A172 (cell line): ENCODE results near the gene ANTKMT. TPM values are rescaled to one million over a fixed set of nuclear protein-coding genes. Genes with fewer than 3 reads are reported as not detected.
"Not testable (repeated sequence)": the region's sequence is repeated elsewhere in the genome, so short reads cannot be mapped to it uniquely, and the experiment has no call there.

Experiments used
- DNase-seq: peaks from one replicate; pipeline ENCODE4 v3.0.0-alpha.2; 2015; ENCODE audit warnings: low spot score
- total RNA-seq: library from RNA; depleted of rRNA; stranded (reverse); fragments of >200 nt; shearing (Covaris generic); gene quantifications from 2 replicates; pipeline ENCODE4 v1.2.3, GENCODE V29; 2014

Gene ANTKMT
- total RNA-seq, 1 experiment from 2014 or later: 94.2 TPM

GRCh38 chr16:680967-681745, 39.8 kb upstream of the ANTKMT start:
- peak; percentile 30 for DNase-seq

DNA sequence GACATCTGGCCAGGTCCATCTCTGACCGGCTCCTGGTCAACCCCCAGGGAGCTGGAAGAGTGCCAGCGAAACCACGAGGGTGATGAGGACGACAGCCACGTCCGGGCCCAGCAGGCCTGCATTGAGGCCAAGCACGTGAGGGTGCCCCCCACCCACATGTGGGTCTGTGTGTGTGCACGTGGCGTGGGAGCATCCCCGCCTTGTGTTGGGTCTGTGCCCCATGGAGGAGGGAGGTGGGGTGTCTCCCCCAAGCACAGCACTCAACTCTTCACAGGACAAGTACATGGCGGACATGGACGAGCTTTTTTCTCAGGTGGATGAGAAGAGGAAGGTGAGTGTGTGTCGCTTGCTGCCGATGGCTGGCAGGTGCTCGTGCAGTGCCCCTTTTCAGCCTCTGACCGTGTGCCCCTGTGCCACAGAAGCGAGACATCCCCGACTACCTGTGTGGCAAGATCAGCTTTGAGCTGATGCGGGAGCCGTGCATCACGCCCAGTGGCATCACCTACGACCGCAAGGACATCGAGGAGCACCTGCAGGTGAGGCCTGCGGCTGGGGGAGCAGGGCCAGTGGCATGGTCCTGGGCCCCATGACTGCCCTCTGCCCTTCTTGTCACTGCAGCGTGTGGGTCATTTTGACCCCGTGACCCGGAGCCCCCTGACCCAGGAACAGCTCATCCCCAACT, 39.1 kb upstream of the ANTKMT start:
- peak; percentile 65 for DNase-seq

- no peak for DNase-seq
Measured at GRCh38 chr16:682493-683395, 38.2 kb upstream of the ANTKMT start.

DNA sequence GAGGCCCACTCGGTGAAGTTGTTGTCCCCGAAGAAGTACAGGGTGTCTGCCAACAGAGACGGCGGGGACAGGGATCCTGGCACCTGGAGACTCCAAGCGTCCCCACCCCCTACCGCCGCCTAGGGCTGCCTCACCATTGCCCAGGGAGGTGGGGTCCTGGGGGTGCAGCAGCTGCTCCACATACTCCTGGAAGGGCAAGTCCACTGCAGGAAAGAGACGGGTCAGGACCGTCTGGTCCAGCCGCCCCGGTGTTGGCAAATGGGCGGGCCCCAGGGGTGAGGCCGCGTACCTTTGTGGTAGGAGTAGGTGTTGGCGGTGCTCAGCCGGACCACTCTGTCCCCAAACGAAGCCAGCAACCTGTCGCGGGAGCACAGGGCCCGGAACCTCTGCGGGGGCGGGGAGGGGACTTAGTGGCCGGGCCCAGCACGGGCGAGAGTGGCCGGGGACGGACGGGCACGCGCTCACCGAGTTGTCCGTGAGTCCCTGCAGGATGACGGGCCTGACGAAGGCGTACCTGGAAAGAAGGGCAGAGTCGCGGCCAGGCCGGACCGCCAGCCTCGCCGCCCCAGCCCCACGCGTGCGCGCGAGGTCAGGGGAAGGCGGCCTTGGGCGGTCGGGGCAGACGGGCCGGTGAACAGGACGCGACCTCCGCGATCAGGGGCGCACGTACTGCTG, 37.4 kb upstream of the ANTKMT start:
- no peak for DNase-seq

GRCh38 chr16:684071-684794, 36.7 kb upstream of the ANTKMT start, which contains the start of gene JMJD8:
Gene JMJD8, minus strand, starts transcription at chr16:684334. Its CDS starts 15 bp downstream, at chr16:684319.
- DNase-seq: no peak

GRCh38 chr16:684961-685696, 35.8 kb upstream of the ANTKMT start:
- no peak for DNase-seq

GRCh38 chr16:685967-686366, 35.0 kb upstream of the ANTKMT start:
- DNase-seq: peak; percentile 73

DNA sequence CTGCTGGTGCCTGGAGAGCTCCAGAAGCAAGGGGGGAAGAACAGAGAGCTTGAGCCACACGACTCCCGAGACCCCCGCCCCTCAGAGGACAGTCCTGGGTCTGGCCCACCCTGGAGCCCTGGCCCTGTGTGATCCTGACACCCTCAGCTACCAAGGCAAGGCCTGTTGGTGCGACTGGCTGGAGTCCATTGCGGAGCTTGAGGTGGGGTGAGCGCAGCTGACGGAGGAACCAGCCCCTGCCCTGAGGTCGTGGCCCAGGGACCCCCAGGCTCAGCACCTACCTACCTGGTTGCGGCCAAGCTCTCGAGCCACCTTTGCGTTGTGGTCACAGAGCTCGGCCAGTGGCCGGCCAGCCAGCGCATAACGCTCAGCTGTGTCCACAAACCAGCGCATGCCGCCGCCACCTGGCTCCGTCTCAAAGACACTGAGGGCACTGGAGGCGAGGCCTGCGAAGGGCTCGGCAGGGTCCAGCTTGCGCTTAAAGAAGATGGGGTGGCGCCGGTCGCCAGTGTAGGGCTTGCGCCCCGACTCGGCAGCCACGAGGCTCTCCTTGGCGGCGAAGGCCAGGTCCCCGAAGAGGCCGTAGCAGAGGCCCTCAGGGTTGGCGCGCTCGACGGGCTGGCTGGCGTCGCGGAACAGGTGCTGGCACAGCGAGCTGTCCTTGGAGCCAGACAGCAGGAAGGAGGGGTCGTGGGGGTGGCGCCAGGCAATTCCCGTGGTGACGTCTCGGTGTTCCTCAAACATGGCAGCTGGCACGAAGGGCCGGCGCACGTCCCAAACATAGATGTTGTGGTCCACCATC, 34.3 kb upstream of the ANTKMT start:
- DNase-seq: no peak

DNA sequence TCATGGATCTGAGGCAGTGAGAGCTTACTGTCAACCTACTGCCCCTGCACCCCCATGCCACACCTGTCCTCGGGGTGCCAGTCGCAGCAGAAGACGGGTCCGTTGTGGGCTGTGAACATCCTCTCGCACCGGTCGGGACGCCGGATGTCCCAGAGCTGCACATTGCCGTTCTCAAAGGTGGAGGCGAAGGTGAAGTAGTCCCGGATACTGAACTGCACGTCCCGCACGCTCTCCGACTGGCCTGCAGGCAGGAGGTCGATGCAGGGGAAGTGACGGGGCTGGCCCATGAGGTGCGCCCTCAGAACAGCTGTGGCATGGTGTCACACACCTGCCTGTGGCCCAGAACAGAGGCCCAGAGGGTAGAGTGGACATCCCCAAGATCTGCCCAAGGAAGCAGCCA, 33.4 kb upstream of the ANTKMT start:
- DNase-seq: no peak

DNA sequence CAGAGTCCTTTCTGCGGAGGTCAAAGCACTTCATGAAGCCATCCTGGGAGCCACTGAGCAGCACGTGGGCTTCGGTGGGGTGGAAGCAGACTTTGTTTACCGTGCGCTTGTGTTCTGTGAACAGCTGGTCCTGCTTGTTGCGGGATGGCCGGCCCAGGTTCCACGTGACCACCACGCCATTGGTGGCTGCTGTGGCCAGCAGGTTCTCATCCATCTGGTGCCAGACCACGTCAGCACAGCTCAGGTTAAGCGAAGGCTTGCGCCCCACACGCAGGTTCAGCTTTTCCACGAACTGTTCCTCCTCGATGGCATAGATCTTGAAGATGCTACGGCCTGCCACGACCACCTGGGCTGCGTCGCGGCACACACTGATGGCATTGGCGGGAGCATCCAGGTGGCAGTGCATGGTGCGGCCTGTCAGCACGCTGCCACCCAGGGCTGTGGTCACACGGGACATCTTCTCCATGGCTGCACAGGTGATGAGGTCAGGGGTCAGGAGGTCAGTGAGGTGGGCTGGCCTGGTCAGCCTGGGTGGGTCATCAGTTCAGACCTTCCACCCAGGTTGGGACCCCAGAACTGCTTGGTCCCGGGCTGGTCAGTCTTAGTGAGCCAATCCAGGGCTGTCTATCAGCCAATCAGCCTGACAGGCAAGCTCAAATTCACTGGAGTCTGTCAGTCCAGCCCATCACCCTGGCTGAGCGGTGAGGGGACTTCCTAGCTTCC, 31.6 kb upstream of the ANTKMT start:
- DNase-seq: no peak

DNA sequence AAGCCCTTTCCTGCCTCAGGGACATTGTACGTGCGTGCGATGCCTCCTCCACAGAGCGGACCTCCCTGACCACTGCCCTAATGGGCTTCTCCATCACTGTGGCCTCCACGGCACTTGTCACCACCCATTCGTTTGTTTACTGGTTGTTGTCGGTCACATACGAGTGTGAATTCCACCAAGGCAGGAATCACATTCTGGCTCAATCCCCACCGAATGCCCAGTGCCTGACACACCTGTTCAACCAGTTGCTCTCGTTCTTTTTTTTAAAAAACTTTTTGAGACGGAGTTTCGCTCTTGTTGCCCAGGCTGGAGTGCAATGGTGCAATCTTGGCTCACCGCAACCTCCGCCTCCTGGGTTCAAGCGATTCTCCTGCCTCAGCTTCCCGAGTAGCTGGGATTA, 29.7 kb upstream of the ANTKMT start:
- DNase-seq: not testable (repeated sequence)

DNA sequence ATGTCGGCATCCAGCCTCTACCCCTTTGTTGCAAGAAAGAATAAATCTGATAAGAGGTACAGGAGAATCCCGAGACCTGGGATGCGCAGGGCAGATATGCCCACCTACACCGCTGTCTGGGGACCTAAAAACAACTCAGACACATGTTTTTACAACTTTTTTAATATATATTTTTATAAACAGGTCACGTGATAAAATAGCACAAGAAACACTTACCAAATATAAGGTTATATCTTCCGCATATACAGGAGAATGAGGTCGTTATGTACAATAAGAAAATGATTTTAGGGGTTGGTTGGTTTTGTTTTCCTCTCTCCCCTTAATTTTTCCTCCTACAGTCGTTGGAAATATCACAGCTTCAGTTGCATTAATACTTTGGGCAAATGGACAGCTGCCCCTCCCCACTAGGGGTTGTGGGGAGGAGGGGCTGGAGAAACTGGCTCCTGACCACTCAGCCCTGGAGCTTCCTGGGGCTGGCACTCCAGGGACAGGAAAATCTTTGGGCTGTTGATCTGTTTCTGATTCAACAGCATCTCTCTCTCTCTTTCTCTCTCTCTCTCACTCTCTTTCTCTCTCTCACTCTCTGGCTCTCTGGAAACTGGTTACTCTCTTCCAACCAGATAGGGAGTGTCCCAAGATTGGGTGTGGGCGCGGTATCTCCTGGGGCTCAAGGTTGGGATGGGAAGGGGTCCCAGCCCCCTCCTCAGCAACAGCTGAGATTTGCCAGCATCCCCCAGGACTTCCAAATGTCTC, 28.4 kb upstream of the ANTKMT start:
- DNase-seq: no peak

GRCh38 chr16:693364-693763, 27.6 kb upstream of the ANTKMT start:
- no peak for DNase-seq

DNA sequence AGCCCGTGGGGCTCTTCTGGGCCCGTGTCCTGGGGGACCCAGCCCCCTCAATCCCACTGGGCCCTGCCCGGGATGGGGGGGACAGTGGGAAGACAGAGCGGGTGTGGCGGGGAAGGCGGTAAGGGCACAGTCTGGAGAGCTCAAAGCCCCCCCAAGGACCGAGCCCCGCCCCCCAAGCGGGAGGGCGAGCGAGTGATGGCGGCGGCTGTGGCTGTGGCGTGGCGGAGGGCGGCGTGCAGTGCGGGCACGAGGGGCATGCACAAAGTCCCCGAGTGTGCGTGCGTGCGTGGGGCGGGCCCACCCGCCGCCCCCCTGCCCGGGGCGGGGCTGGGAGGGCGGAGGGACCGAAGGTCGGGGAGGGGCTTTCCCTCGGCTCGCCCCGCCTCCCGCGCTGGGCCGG, 27.2 kb upstream of the ANTKMT start:
- DNase-seq: no peak

DNA sequence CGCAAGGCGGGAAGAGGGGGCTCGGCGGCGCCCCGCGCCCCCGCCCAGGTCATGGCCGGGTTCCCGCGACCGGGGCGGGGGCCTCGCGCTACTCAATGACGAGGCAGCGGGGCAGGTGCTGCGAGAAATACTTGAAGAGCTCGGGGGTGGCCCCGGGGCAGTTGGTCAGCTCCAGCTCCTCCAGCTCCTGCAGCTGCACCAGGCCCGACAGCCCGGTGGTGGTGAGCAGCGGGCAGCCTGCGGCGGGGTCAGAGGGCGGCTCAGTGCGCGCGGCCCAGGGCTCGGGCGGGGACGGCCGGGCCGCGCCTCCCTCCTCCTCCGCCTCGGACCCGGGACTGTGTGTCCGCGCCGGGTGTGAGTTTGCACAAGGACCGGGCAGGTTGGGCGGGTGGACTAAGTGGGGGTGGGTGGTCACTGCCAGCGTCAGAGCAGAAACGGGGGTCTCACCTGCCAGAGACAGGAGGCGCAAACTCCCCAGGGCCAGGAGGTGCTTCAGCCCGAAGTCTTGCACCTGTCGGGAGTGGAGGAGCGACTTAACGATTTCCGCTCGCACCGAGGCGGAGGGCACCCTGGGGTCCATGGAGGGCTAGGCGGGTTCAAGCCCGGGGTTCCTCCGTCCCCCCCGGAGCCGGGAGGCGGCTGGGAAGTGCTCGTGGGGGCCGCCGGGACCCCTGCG, 26.6 kb upstream of the ANTKMT start:
- DNase-seq: no peak

DNA sequence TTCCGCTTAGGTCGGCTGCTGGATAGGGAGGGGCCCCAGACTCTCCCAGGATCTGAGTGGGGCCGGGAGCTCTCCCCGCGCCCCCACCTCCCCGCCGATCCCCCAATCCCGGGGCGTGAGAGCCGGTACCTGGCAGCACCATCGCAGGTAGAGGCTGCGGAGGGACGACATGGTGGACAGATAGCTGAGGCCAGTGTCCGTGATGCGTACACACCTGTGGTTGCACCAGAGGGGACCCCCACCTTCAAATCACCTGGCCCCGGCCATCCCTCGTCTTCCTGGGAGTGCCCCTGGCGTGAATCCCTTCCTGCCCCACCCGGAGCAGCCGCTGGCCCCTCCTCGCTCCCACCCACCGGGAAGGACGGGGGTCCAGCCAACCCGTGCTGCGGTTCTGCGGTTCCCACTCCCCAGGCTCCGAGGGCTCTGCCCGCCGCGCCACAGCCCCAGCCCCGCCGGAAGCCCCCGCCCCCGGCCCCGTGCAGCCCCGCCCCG, 26.0 kb upstream of the ANTKMT start:
- no peak for DNase-seq
